Central memory CD4-positive, alpha-beta T cell (primary cell): ENCODE measurements around the gene FNDC10.
"Not testable (repeated sequence)": the region's sequence is repeated elsewhere in the genome, so short reads cannot be mapped to it uniquely, and the experiment has no call there.

Experiments used
- DNase-seq: peaks from one replicate; pipeline ENCODE4 v3.0.0; 2022

FNDC10 gene

DNA sequence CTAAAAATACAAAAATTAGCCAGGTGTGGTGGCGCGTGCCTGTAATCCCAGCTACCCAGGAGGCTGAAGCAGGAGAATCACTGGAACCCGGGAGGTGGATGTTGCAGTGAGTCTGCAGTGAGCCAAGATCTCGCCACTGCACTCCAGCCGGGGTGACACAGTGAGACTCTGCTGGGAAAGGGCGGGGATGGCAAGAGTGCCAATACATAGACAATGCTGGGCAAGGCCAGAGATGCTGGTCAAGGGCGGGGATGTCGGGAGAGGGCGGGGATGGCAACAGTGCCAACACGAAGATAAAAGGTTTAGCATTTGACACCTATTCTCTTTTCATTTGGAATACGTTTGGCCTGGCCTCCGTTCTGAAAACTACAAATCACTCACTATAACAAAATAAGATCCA lies 36.2 kb downstream of the FNDC10 start:
- DNase-seq: no peak

- DNase-seq: no peak
Measured at GRCh38 chr1:1562556-1563195, 37.3 kb downstream of the FNDC10 start.

DNA sequence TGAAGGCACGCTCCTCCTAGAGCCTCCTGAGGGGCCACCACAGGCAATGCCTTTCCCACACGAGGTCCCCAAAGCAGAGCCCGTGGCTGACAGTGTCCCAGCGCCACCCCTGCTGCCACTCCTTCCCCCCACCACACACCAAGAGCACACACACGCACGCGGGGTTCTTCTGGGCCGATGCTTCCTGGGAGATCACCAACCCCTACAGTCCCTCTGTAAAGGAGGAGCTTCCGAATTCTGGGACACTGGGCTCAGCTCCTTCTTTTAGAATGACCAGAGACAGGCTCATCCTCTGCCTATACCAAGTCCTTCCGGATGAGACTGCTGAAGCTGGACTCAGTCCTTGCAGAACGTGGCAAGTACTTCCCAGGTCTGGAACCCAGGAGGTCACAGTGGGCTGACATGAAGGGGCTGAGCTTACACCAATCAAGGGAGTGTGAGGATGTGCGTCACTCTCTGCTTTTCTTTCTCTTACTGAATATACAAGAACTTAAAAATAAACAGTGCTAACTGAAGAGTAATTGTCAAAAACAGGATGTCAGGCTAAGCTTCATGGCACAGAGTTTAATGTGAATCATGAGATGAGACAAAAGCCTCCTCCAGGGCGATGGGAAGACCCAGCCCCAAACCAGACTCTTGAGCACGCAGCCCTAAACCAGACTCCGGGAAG lies 38.0 kb downstream of the FNDC10 start:
- DNase-seq: no peak

- DNase-seq: no peak
Measured at GRCh38 chr1:1560178-1560577, 39.8 kb downstream of the FNDC10 start.

- DNase-seq: no peak
Measured at GRCh38 chr1:1559066-1559465, 40.9 kb downstream of the FNDC10 start.

DNA sequence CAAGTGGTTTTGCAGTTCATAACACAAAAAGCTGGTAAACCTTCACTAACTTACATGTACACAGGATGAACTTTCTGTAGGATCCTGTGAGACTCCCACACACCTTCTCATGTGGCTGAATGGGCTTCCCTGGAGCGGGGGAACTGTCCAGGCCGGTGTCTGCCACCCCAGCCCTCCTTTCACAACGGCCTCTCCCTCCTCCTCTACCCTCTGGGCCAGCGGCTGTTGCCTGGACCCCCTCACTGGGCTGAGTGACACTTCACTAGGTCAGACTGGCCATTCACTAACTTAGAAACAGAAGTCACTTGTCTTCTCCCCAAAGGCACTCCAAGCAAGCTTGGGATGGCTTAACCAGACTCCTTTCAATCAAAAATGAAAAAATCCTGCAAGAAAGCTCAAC lies 41.3 kb downstream of the FNDC10 start:
- no peak for DNase-seq

- not testable (repeated sequence) for DNase-seq
Measured at GRCh38 chr1:1557688-1558087, 42.2 kb downstream of the FNDC10 start.

GRCh38 chr1:1556961-1557360 lies 43.0 kb downstream of the FNDC10 start:
- not testable (repeated sequence) for DNase-seq

- DNase-seq: no peak
Measured at GRCh38 chr1:1556505-1556904, 43.4 kb downstream of the FNDC10 start.

- no peak for DNase-seq
Measured at GRCh38 chr1:1554926-1555915, 44.7 kb downstream of the FNDC10 start.

GRCh38 chr1:1554550-1554925 lies 45.4 kb downstream of the FNDC10 start:
- no peak for DNase-seq

DNA sequence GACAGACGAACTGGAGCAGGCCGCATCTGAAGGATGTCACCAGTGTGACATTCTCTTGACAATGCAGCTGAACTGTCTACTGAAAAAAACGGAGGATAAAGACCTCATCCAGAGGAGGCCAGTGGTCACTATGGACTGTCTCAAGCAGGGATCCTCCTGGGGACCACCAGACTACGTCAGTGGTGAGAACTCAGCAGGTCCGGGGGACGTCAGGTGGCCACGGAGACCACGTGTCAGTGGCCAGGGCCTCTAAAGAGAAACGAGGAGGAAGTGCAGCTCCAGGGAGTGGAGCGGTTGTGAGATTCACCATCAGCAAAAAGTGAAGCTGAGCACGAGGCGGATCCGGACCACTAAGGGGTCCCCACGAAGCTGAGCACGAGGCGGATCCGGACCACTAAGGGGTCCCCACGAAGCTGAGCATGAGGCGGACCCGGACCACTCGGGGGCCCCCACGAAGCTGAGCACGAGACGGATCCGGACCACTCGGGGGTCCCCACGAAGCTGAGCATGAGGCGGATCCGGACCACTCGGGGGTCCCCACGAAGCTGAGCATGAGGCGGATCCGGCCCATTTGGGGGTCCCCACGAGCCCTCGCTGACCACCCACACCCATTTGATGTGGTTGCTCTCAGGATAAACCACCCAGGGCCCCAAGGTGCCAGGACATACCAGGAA lies 46.0 kb downstream of the FNDC10 start:
- DNase-seq: no peak

- no peak for DNase-seq
Measured at GRCh38 chr1:1552263-1552639, 47.7 kb downstream of the FNDC10 start.

GRCh38 chr1:1551524-1552262 lies 48.2 kb downstream of the FNDC10 start:
- no peak for DNase-seq

GRCh38 chr1:1550591-1551432 lies 49.1 kb downstream of the FNDC10 start:
- DNase-seq: no peak

GRCh38 chr1:1550087-1550486 lies 49.8 kb downstream of the FNDC10 start:
- no peak for DNase-seq

GRCh38 chr1:1548591-1548990 lies 51.3 kb downstream of the FNDC10 start:
- DNase-seq: no peak
